Panc1 (cell line): ENCODE results near the gene ARPC5L.

Source experiments
- POLR2AphosphoS5 ChIP-seq: IDR thresholded peaks from 2 replicates; pipeline ENCODE4 v1.6.1; 2012; ENCODE audit warnings: mild to moderate bottlenecking, low read depth, low read length, moderate library complexity
- SIN3A ChIP-seq: IDR thresholded peaks from 2 replicates; pipeline ENCODE4 v1.6.1; 2012; ENCODE audit warnings: low read depth, mild to moderate bottlenecking, low read length, moderate library complexity, borderline replicate concordance; ENCODE audit not compliant: insufficient read depth
- TCF7L2 ChIP-seq: IDR thresholded peaks from 2 replicates; pipeline ENCODE4 v1.6.1; 2011; ENCODE audit warnings: mild to moderate bottlenecking, low read depth, low read length, inconsistent platforms
- TF ChIP-seq, protein P1 (sequence below): fragments of 450-650 bp; IDR thresholded peaks from 2 replicates; pipeline ENCODE4 v1.5.1; 2017; ENCODE audit warnings: mild to moderate bottlenecking
- TF ChIP-seq, protein P2 (sequence below), 2 experiments: IDR thresholded peaks; 2 replicates each; pipeline ENCODE4 v1.6.1; 2011 to 2012; ENCODE audit warnings: low read depth in 2 of 2, control low read depth in 1 of 2, low read length in 1 of 2, mild to moderate bottlenecking in 1 of 2, moderate library complexity in 1 of 2; ENCODE audit not compliant: insufficient read depth in 1 of 2

GRCh38 chr9:124878021-124878420 is 16.1 kb downstream of the ARPC5L start:
- TF ChIP-seq, protein P1, sequence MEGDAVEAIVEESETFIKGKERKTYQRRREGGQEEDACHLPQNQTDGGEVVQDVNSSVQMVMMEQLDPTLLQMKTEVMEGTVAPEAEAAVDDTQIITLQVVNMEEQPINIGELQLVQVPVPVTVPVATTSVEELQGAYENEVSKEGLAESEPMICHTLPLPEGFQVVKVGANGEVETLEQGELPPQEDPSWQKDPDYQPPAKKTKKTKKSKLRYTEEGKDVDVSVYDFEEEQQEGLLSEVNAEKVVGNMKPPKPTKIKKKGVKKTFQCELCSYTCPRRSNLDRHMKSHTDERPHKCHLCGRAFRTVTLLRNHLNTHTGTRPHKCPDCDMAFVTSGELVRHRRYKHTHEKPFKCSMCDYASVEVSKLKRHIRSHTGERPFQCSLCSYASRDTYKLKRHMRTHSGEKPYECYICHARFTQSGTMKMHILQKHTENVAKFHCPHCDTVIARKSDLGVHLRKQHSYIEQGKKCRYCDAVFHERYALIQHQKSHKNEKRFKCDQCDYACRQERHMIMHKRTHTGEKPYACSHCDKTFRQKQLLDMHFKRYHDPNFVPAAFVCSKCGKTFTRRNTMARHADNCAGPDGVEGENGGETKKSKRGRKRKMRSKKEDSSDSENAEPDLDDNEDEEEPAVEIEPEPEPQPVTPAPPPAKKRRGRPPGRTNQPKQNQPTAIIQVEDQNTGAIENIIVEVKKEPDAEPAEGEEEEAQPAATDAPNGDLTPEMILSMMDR = no peak
- TF ChIP-seq, protein P2, sequence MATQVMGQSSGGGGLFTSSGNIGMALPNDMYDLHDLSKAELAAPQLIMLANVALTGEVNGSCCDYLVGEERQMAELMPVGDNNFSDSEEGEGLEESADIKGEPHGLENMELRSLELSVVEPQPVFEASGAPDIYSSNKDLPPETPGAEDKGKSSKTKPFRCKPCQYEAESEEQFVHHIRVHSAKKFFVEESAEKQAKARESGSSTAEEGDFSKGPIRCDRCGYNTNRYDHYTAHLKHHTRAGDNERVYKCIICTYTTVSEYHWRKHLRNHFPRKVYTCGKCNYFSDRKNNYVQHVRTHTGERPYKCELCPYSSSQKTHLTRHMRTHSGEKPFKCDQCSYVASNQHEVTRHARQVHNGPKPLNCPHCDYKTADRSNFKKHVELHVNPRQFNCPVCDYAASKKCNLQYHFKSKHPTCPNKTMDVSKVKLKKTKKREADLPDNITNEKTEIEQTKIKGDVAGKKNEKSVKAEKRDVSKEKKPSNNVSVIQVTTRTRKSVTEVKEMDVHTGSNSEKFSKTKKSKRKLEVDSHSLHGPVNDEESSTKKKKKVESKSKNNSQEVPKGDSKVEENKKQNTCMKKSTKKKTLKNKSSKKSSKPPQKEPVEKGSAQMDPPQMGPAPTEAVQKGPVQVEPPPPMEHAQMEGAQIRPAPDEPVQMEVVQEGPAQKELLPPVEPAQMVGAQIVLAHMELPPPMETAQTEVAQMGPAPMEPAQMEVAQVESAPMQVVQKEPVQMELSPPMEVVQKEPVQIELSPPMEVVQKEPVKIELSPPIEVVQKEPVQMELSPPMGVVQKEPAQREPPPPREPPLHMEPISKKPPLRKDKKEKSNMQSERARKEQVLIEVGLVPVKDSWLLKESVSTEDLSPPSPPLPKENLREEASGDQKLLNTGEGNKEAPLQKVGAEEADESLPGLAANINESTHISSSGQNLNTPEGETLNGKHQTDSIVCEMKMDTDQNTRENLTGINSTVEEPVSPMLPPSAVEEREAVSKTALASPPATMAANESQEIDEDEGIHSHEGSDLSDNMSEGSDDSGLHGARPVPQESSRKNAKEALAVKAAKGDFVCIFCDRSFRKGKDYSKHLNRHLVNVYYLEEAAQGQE (IDR thresholded peaks at IDR 0.05; ENCODE audit: insufficient read depth in 1 of 2, low read depth in 2 of 2, low read length in 1 of 2) = no peak
- no peak for TF ChIP-seq TCF7L2
- no peak for TF ChIP-seq POLR2AphosphoS5
- TF ChIP-seq SIN3A = no peak
